ENCODE measurements around the gene PRMT2.
"Not testable (repeated sequence)": the region's sequence is repeated elsewhere in the genome, so short reads cannot be mapped to it uniquely, and the experiment has no call there.

PRMT2 gene

GRCh38 chr21:46618738-46619379 is 16.6 kb upstream of the PRMT2 start:
- DNase-seq = no peak

- DNase-seq = no peak
These were observed 15.6 kb upstream of the PRMT2 start for GRCh38 chr21:46619846-46620245.

- DNase-seq = no peak
These were observed 14.6 kb upstream of the PRMT2 start for GRCh38 chr21:46620846-46621245.

GRCh38 chr21:46621457-46622182 is 13.9 kb upstream of the PRMT2 start:
- no peak for DNase-seq

- no peak for DNase-seq
These were observed 13.2 kb upstream of the PRMT2 start for GRCh38 chr21:46622226-46622625.

- DNase-seq = no peak
These were observed 11.4 kb upstream of the PRMT2 start for GRCh38 chr21:46624050-46624449.

GRCh38 chr21:46625759-46626158 is 9.7 kb upstream of the PRMT2 start:
- DNase-seq = no peak

- no peak for DNase-seq
These were observed 8.9 kb upstream of the PRMT2 start for GRCh38 chr21:46626536-46626935.

GRCh38 chr21:46626975-46627501 is 8.4 kb upstream of the PRMT2 start:
- DNase-seq = no peak

GRCh38 chr21:46627726-46628125 is 7.7 kb upstream of the PRMT2 start:
- DNase-seq = no peak

GRCh38 chr21:46628868-46629267 is 6.6 kb upstream of the PRMT2 start:
- DNase-seq = no peak

- DNase-seq = not testable (repeated sequence)
These were observed 4.6 kb upstream of the PRMT2 start for GRCh38 chr21:46630915-46631314.

- no peak for DNase-seq
These were observed 1.9 kb upstream of the PRMT2 start for GRCh38 chr21:46633566-46633965.

GRCh38 chr21:46634427-46634826 is 1.0 kb upstream of the PRMT2 start:
- no peak for DNase-seq

- peak; percentile 32 for DNase-seq
These were observed 529 bp upstream of the PRMT2 start for GRCh38 chr21:46634966-46635323.

GRCh38 chr21:46636181-46636512 is 673 bp downstream of the PRMT2 start:
- no peak for DNase-seq

GRCh38 chr21:46636550-46637285 is 1.2 kb downstream of the PRMT2 start:
- DNase-seq = no peak

- no peak for DNase-seq
These were observed 2.7 kb downstream of the PRMT2 start for GRCh38 chr21:46637952-46638746.

GRCh38 chr21:46639489-46640386 is 4.3 kb downstream of the PRMT2 start:
- DNase-seq = no peak

GRCh38 chr21:46641656-46642055 is 6.2 kb downstream of the PRMT2 start:
- DNase-seq = no peak

- no peak for DNase-seq
These were observed 8.1 kb downstream of the PRMT2 start for GRCh38 chr21:46643379-46644177.
